Retina (tissue), 1 donor: ENCODE results near the gene KRTAP20-2.

Experiments
- DNase-seq: peaks from one replicate; pipeline ENCODE4 v3.0.0-alpha.2; 2016

The KRTAP20-2 gene

DNA sequence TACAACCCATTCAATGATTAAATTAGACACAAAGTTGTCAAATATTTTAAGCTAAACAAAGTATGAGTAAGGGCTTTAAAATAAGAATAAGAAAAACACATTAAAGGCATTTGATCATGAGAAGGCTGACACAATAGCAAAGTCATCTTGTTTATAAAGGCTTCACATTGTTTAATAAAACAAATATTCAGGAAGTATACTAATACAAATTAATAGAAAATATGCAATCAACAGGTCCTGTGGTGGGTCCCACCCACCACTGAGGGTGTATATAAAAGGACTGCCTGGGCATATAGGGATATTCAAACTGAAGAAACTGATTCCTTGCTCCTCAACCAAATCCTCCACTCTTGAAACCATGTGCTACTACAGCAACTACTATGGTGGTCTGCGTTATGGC lies at the start of gene KRTAP20-2:
KRTAP20-2 (plus strand) TSS at position 301 of the 400 bp plus-strand sequence; CDS start at position 359, 58 bp downstream.
- DNase-seq, result no peak

DNA sequence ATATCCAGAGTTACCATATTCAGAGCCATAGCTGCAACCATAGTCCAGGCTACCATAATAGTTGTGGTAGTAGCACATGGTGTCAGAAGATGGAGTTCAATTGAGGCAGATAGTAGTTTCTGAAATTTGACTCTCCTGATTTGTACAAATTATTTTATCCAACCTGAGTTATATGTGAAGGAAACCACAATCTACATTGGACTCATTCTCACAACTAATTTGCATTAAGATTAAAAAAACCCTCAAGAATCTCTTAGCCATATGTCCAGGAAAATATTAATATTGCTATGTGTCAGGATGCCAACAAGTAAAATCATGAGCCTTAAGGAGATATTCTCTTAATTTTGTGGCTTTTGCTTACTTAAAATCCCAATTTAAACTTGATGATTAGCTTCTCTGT lies 44.7 kb upstream of the KRTAP20-2 start, which contains the start of gene KRTAP22-2:
KRTAP22-2 (minus strand) TSS at position 101 of the 400 bp plus-strand sequence.
- DNase-seq, result no peak

DNA sequence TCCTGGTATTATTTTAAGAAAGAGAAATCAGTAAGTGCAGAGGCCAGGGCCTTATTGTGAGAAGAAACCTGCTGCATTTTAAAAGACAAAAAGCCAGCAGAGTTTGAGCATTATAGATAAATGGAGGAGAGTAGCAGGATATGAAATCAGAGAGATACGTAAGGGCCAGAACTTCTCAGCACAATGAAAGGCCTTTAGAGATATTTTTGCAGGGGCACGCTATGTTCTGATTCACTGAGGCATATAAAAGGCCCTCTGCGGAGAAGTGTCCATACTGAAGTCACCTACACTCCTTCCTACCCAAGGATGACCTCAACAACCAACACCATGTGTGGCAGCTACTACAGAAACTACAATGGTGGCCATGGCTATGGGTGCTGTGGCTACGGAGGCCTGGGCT lies 42.9 kb upstream of the KRTAP20-2 start, which contains the start of gene KRTAP6-3:
KRTAP6-3 (plus strand) TSS at position 301 of the 400 bp plus-strand sequence; CDS start at position 307, 6 bp downstream.
- no peak for DNase-seq

DNA sequence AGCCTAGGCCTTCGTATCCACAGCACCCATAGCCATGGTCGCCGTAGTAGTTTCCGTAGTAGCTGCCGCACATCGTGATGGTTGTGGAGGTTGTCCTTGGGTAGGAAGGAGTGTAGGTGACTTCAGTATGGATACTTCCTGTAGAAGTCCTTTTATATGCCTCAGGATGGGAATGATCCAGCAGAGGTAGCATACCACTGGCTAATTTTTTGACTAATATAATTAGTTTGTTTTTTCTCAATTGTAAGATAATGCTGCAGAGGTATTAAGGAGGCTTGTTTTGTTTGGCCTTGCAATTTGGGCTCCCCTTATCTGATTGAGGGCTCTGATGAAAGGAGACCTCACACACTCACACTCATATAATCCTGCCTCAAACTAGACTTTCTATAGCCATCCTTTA lies 36.2 kb upstream of the KRTAP20-2 start, which contains the start of gene KRTAP6-2:
KRTAP6-2 (minus strand) TSS at position 101 of the 400 bp plus-strand sequence; CDS start at position 73, 28 bp downstream.
- DNase-seq, result no peak

DNA sequence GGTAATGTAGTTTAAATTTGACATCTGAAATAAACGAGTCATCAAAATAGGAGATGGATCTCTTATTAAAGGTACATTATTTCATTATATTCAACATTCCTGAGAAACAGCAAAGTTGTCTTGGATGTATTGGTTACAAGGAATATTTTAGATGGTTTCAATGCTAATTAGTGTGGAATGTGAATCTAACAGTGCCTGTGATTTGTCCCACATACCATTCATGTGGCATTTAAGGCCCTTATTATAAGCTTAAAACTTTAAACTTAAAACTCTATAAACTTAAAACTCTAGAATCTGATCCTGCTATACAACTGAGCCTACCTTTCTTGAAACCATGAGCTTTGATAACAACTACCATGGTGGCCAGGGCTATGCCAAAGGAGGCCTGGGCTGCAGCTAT lies 34.2 kb upstream of the KRTAP20-2 start, which contains the start of gene KRTAP22-1:
KRTAP22-1 (plus strand) TSS at position 301 of the 400 bp plus-strand sequence.
- DNase-seq, result no peak

DNA sequence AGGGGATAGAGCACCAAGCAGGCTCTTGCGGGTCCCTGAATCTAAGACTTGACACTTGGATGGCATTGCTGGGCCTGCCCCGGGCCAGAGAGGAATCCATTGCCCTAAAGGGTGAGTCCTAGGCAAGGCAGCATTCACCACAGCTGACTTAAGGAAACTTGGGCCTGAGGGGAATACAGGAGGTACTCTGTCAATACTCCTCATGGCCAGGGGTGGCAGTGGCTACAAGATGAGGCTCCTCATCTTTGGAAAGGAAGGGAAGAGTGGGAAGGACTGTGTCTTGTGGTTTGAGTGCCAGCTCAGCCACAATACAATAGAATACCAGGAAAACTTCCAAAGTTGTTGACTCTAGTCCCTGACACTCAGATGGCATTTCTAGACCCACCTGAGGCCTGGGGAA lies 29.0 kb upstream of the KRTAP20-2 start:
- DNase-seq, result no peak

DNA sequence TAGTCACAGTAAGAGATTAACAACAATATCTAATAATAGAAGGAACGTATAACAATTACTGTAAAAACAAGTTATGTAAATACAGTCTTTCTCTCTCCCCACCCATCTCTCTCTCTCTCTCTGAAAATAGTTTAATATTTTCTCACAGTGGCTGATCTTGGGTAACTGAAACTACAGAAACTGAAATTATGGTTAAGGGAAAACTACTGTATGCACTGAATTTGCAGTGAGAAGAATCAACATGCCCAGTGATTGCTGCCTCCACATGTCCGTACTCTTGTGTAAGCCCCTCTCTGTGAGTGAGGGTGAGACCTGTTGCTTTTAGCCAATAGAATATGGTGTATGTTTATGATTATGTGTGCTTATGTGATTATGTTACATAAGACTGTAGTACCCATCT lies 22.9 kb upstream of the KRTAP20-2 start:
- DNase-seq, result no peak

DNA sequence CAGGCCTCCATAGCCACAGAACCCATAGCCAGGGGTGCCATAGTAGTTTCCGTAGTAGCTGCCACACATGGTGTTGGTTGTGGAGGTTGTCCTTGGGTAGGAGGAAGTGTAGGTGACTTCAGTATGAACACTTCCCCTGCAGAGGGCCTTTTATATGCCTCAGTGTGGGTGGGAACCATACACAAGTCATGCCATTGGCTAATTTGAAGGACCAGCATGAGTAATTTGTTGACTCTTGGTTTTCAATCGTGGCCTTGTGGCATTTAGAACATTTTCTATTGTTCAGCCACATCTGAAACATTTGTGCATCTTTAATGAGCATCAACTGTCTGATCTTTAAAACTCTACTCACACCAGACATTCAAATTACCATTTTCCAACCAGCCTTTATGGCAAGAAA lies 21.2 kb upstream of the KRTAP20-2 start, which contains the start of gene KRTAP6-1:
KRTAP6-1 (minus strand) TSS at position 95 of the 400 bp plus-strand sequence; CDS start at position 69, 26 bp downstream.
- no peak for DNase-seq

DNA sequence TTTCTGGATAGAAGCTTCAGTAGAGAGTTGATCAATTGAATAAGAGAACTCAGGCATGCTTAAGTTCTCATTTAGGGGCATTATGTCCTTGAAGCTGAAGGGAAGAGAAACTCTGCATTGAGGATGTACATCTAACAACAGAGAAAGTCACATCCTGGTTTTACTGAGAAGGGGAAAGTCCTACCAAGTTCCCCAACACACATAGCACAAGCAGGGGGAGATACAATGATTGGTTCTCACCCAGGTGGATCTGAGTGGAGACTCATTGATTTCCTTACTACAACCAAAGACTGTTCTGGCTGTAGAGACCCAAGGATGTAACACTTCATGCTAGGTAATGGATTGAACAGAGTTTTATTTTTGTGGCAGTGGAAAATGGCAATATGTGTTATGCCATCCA lies 19.8 kb upstream of the KRTAP20-2 start:
- DNase-seq, result no peak

DNA sequence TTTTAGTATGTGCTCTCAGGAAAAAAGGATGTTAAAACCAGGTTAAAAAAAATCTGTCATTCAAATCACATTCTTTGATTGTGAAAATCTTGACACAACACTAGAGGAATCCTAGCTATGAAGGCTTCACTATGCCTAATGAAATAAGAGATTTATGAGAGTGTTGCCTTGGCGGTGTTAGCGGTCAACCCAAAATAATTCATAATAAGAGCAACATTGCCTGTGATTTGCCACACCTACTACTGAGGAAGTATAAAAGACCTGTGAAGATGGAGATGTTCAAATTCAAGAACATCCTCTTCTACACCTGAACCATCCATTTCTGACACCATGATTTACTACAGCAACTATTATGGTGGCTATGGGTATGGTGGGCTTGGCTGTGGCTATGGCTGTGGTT lies 18.9 kb upstream of the KRTAP20-2 start, which contains the start of gene KRTAP20-1:
KRTAP20-1 (plus strand) TSS at position 301 of the 400 bp plus-strand sequence; CDS start at position 331, 30 bp downstream.
- no peak for DNase-seq

DNA sequence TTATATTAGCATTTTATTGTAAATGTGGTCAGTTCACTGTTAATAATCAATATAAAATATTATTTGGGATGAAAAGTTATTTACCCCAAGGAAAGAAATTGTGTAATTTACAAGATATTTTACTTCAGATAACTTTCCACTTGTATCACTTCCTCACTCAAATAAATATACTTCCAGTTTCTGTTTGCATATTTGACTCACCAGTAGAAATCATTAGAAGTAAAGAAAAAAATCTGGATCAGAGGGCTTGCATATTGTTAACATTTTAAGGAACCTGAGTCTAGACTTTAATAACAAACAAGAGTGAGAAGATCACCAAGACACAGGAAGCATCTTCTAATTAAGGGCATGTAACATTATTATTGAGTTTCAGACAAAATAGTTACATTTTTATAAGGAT lies 14.9 kb upstream of the KRTAP20-2 start:
- no peak for DNase-seq

DNA sequence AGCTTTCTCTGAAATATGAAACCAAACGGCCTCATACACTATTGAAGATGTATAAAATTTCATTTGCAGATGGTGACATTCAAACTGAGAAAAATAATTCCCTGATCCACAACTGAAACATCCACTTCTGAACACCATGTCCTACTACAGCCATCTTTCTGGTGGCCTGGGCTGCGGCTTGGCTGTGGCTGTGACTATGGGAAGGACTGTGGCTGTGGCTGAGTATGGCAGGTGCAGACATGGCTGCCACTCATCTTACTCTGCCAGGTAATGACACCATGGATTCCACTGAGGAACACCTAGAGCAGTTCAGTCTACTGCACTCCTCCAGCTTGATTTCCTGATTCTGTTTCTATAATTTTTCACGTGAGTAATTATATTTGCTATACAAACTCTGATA lies 14.5 kb upstream of the KRTAP20-2 start, which contains the start of gene KRTAP20-4:
KRTAP20-4 (plus strand) TSS at position 106 of the 400 bp plus-strand sequence.
- DNase-seq, result no peak

DNA sequence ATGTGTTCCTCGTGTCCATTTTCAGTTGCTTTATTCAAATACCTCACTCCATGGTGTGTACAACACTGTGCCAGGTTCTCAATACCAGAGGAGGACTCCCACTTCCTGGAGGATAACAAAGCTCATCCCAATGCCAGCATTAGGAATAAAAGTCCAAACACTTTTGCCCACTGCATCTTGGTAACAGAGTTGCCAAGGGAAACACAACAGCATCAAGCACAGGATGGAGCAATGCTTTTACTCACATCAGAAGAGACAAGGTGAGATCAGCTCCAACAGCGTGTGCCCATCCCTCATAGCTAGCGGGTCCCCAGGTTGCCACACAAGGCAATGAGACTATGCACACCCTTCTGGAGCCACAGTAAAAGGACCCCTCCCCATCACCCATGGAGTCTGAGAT lies 11.6 kb upstream of the KRTAP20-2 start:
- no peak for DNase-seq

DNA sequence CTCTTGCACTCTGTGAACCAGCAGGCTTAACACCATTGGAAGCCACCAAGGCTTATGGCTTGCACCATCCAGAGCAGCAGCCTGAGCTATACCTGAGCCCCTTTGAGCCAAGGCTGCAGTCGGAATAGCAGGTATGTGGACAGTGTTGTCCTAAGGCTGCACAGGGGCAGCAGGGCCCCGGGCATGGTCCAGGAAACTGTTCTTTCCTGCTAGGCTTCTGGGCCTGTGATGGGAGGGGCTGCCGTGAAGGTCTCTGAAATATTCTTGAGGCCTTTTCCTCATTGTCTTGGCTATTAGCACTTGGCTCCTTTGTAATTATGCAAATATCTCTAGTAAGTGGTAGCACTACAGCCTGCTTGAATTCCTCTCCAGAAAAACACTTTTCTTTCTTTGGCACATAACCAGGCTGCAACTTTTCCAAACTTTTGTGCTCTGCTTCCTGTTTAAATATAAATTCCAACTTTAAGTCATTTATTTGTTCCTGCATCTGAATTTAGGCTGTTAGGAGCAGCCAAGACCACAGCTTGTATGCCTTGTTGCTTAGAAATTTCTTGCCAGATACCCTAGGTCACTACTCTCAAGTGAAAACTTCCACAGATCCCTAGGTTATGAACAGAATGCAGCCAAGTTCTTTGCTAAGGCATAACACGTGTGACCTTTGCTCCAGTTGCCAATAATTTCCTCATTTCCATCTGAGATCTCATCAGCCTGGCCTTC lies 9.4 kb upstream of the KRTAP20-2 start:
- no peak for DNase-seq

DNA sequence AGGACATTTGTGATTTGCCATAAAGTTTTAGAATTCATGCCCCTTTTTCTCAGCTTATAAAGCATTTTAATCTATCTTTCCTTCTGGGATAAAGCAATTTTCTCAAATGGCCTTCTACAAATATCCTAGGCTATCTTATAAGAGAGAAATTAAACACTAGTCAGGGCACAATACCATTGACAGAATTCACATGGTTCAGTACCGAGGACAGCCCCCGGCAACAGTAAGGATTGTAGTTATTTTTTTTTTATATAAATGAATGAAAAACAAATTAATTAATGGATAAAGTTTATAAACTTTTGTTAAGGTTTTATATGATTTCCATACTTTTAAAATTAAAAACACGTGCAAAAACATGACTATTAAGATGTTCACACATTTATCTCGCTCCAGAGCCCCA lies 6.9 kb upstream of the KRTAP20-2 start:
- no peak for DNase-seq

DNA sequence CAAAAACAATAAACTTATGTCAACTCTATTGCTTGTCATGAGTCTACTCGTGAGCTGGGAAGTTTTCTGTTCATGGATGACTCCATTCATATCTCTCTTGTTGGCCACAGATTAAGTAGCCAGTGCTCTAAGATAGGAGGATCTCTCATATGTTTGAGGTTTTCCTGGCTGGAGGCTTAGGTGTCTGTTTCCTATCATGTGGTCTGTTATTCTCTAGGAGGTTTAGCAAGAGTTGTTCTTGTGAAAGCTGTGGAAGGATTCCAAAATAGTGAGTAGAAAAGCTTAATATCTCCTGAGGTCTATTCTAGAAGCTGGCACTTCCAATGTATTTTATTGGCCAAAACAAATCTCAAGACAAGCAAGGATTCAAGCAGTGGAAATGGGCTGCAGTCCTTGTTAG lies 5.8 kb upstream of the KRTAP20-2 start:
- DNase-seq, result no peak

DNA sequence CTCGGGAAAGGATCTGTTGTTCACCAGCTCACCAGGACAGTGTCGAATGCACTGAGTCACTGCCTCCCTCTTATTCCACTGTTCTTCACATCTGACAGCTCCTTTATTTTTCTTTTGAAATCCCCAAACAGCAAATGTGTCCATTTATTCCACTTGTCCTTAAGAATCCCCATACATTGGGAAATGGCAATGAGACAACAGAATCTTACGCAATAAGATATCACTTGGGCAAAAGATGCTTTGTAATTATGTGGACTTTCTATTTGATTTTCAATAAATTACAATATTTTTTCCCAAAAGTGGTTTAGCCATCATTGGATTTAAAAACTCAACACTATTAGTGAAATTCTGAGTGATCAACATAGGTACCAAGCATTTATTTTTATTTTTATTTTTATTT lies 3.7 kb downstream of the KRTAP20-2 start:
- DNase-seq, result no peak

DNA sequence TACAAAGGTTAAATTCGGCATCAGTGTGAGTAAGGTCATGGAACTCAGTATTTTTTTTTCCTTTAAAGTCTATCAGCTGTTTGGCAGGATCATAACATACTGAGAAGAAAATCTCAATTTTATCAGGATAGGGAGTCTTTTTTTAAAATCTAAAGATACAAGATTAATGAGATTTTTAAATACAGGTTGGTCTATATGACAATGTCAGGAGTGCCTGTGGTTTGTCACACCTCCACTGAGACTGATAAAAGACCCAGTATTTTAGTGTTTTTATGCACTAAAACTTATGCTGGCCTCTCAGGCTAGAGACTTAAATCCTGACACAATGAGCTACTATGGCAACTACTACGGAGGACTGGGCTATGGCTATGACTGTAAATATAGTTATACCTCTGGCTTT lies 7.6 kb downstream of the KRTAP20-2 start, which contains the start of gene KRTAP20-3:
KRTAP20-3 (plus strand) TSS at position 301 of the 400 bp plus-strand sequence.
- no peak for DNase-seq

DNA sequence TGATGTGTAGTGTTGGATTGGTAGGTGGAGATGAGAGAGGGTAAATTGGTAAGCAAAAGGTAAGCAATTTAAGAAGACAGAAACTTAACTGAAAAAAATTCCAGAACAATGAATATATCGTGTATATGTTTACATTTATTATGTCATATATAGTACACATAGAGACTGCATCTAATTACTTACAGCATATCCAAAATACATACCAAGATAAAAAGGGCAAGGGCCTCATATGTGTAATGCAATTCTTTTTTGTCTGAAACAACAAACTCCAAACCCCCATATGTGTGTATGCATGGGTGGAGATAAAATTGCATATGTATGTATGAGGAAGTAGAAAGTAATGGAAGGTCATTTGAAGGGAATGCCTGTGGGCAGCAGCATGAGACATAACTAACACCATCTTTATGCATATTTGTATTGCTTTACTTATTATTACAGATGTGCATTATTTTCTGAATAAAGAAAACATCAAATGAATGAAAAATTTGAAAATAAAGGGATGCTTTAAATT lies 12.0 kb downstream of the KRTAP20-2 start:
- DNase-seq, result no peak

DNA sequence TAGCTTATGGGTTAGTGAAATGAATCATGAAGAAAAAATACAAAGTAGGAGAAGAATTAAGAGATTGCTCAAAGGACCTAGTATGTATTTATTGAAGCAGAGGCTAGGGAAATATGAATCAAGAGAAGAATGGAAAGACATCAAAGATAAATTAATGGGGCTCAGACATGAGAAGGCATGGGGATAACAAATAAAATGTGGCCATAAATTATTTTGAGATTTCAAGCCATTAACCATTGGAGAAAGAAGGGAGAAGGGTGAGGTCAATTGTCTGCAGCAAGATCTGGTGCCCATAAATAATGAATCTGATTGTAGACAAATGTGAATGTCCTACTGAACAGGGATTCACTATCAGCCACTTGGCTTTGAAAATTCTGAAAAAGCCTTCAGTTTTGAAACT lies 17.9 kb downstream of the KRTAP20-2 start:
- DNase-seq, result no peak

DNA sequence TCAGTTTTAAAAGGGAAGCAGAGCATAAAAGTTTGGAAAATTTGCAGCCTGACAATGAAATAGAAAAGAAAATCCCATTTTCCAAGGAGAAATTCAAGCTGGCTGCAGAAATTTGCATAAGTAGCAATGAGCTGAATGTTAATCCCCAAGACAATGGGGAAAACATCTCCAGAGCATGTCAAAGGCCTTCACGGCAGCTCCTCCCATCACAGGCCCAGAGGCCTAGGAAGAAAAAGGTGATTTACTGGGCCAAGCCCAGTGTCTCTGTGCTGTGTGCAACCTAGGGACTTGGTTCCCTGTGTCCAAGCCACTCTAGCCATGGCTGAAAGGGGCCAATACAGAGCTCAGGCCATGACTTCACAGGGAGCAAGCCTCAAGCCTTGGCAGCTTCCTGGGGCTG lies 33.8 kb downstream of the KRTAP20-2 start:
- DNase-seq, result no peak

DNA sequence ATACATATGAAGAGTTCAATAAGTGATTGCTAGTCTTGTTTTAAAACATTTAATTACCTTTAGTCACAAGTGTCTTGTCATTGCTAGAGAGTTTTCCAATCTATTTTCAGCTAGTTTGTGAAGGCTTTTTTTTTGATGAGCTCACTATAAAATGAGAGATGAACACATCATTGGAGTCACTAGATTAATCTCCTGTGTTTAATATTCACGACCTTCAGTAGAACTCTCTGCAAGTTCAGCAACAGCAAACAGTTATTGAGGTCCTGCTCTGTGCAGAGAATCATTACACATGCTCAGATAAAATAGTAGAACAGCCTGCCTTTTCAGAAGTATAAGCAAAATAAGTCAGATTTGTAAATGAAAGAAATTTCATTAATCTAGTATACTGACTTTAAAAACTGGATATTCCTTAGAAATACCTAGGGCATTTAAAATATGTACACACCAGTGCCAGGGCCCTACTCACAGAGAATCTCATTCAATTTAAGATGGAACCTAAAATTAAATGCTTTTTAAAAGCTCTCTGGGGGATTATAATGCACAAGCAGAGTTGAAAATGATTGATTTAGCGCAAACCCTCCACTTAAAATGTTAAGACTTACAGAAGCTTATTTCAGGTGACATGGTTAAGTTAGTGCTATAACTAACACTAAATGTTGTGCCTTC lies 38.1 kb downstream of the KRTAP20-2 start:
- no peak for DNase-seq

DNA sequence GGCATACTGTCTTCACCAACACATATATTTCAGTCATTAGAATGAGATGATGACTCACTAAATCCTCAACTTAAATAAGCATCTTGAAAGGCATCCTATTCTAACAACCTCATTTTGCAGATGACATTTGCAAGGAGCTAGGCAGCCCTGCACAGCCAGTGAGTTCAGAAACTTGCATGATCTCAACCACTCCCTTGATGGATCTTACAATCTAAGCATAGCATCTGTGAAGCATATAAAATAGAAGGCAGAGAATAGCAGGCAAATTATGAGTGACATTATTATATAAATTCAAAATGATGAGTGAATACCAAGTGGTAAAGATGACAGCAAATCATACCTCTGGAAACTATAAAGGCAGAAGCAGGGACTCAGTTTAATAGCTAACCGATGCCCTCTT lies 39.3 kb downstream of the KRTAP20-2 start:
- no peak for DNase-seq
